H9 (cell line): Measurements from ENCODE around the gene C1GALT1C1. TPM values are rescaled to one million over a fixed set of nuclear protein-coding genes. Genes with fewer than 3 reads are reported as not detected.

Source experiments
- DNase-seq: peaks from one replicate; pipeline ENCODE4 v3.0.0-alpha.2; 2017
- H2AFZ ChIP-seq: one replicate; pipeline ENCODE4 v1.6.1; 2013; ENCODE audit warnings: mild to moderate bottlenecking, low read length, control low read depth, moderate library complexity
- H2AK5ac ChIP-seq: 2 replicates; pipeline ENCODE4 v1.6.1; 2013; ENCODE audit warnings: low read length, control low read depth, mixed read lengths; ENCODE audit not compliant: insufficient read length
- H2BK120ac ChIP-seq: one replicate; pipeline ENCODE4 v1.6.1; 2013; ENCODE audit warnings: low read depth, mild to moderate bottlenecking, low read length, control low read depth, inconsistent platforms; ENCODE audit not compliant: poor library complexity, severe bottlenecking
- H2BK12ac ChIP-seq: 2 replicates; pipeline ENCODE4 v1.6.1; 2013; ENCODE audit warnings: low read length, control low read depth, mixed read lengths, low read depth; ENCODE audit not compliant: insufficient read length
- H2BK15ac ChIP-seq: 2 replicates; pipeline ENCODE4 v1.6.1; 2013; ENCODE audit warnings: low read depth, low read length, control low read depth
- H2BK20ac ChIP-seq: one replicate; pipeline ENCODE4 v1.6.1; 2013; ENCODE audit warnings: low read depth, mild to moderate bottlenecking, low read length, control low read depth, inconsistent platforms; ENCODE audit not compliant: poor library complexity, severe bottlenecking
- H2BK5ac ChIP-seq: 2 replicates; pipeline ENCODE4 v1.6.1; 2013; ENCODE audit warnings: low read length, control low read depth, mixed read lengths; ENCODE audit not compliant: insufficient read length
- H3K14ac ChIP-seq: 2 replicates; pipeline ENCODE4 v1.6.1; 2013; ENCODE audit warnings: low read length, control low read depth; ENCODE audit not compliant: insufficient read depth
- H3K18ac ChIP-seq: 2 replicates; pipeline ENCODE4 v1.6.1; 2013; ENCODE audit warnings: low read depth, mild to moderate bottlenecking, mixed read lengths, low read length, control low read depth; ENCODE audit not compliant: insufficient read length
- H3K23ac ChIP-seq: 2 replicates; pipeline ENCODE4 v1.6.1; 2013; ENCODE audit warnings: low read length, control low read depth, mixed read lengths, low read depth; ENCODE audit not compliant: insufficient read length
- H3K23me2 ChIP-seq: 2 replicates; pipeline ENCODE4 v1.6.1; 2013; ENCODE audit warnings: low read depth, mild to moderate bottlenecking, mixed read lengths, low read length, control low read depth; ENCODE audit not compliant: insufficient read length, poor library complexity, severe bottlenecking
- H3K27ac ChIP-seq: 2 replicates; pipeline ENCODE4 v1.5.1; 2013; ENCODE audit warnings: low read length, control low read depth, mixed read lengths, low read depth; ENCODE audit not compliant: insufficient read length
- H3K27me3 ChIP-seq: 2 replicates; pipeline ENCODE4 v1.6.1; 2013; ENCODE audit warnings: low read length, control low read depth, inconsistent platforms; ENCODE audit not compliant: insufficient read depth
- H3K4ac ChIP-seq: 2 replicates; pipeline ENCODE4 v1.6.1; 2013; ENCODE audit warnings: low read depth, mild to moderate bottlenecking, control low read depth, inconsistent platforms, low read length, moderate library complexity
- H3K4me1 ChIP-seq: 2 replicates; pipeline ENCODE4 v1.6.1; 2013; ENCODE audit warnings: low read length, control low read depth, inconsistent platforms; ENCODE audit not compliant: insufficient read depth
- H3K4me2 ChIP-seq: 2 replicates; pipeline ENCODE4 v1.6.1; 2013; ENCODE audit warnings: low read length, control low read depth, mixed read lengths; ENCODE audit not compliant: insufficient read length, insufficient read depth
- H3K56ac ChIP-seq: 2 replicates; pipeline ENCODE4 v1.6.1; 2013; ENCODE audit warnings: low read depth, mild to moderate bottlenecking, mixed read lengths, low read length, control low read depth; ENCODE audit not compliant: insufficient read length
- H3K79me1 ChIP-seq: 2 replicates; pipeline ENCODE4 v1.6.1; 2013; ENCODE audit warnings: low read depth, mild to moderate bottlenecking, moderate library complexity, low read length, control low read depth, inconsistent platforms; ENCODE audit not compliant: insufficient read depth, poor library complexity, severe bottlenecking
- H3K79me2 ChIP-seq: 2 replicates; pipeline ENCODE4 v1.6.1; 2013; ENCODE audit warnings: low read length, control low read depth, inconsistent platforms; ENCODE audit not compliant: insufficient read depth
- H3K9ac ChIP-seq: 2 replicates; pipeline ENCODE4 v1.6.1; 2013; ENCODE audit warnings: low read length, control low read depth, mixed read lengths; ENCODE audit not compliant: insufficient read length; ENCODE audit errors: extremely low read depth
- H3K9me3 ChIP-seq: one replicate; pipeline ENCODE4 v1.6.1; 2013; ENCODE audit warnings: low read depth, low read length, inconsistent platforms; ENCODE audit not compliant: control insufficient read depth
- H3T11ph ChIP-seq: one replicate; pipeline ENCODE4 v1.6.1; 2013; ENCODE audit warnings: mild to moderate bottlenecking, low read length, control low read depth, inconsistent platforms
- H4K20me1 ChIP-seq: one replicate; pipeline ENCODE4 v1.6.1; 2013; ENCODE audit not compliant: control insufficient read depth, insufficient read length, insufficient read depth
- H4K5ac ChIP-seq: 2 replicates; pipeline ENCODE4 v1.6.1; 2013; ENCODE audit warnings: low read depth, mild to moderate bottlenecking, mixed read lengths, low read length, control low read depth; ENCODE audit not compliant: insufficient read length
- H4K8ac ChIP-seq: replicated peaks from 2 replicates; pipeline ENCODE4 v1.6.1; 2013; ENCODE audit warnings: low read length, control low read depth, mixed read lengths, low read depth; ENCODE audit not compliant: insufficient read length
- H4K91ac ChIP-seq: 2 replicates; pipeline ENCODE4 v1.6.1; 2013; ENCODE audit warnings: low read depth, mild to moderate bottlenecking, moderate library complexity, mixed read lengths, low read length, control low read depth; ENCODE audit not compliant: insufficient read length
- H3K27ac Mint-ChIP-seq, 3 experiments: 2 replicates in 2 of 3; 3 replicates in 1 of 3; pipeline ENCODE4 v1.8.0; 2020 to 2021; ENCODE audit warnings: mixed read lengths in 3 of 3, mild to moderate bottlenecking in 1 of 3, moderate library complexity in 1 of 3
- H3K27me3 Mint-ChIP-seq: 2 replicates; pipeline ENCODE4 v1.8.0; 2021; ENCODE audit warnings: low read depth, mild to moderate bottlenecking, moderate library complexity, mixed read lengths
- H3K36me3 Mint-ChIP-seq, 3 experiments: 2 replicates in 2 of 3; 3 replicates in 1 of 3; pipeline ENCODE4 v1.8.0; 2020 to 2021; ENCODE audit warnings: low read depth in 3 of 3, mixed read lengths in 3 of 3; ENCODE audit not compliant: insufficient read depth in 1 of 3
- H3K4me1 Mint-ChIP-seq, 2 experiments: 2 replicates each; pipeline ENCODE4 v1.8.0; 2020; ENCODE audit warnings: mixed read lengths in 2 of 2
- H3K4me3 Mint-ChIP-seq, 2 experiments: 2 replicates in 1 of 2; 3 replicates in 1 of 2; pipeline ENCODE4 v1.8.0; 2020 to 2021; ENCODE audit warnings: mild to moderate bottlenecking in 2 of 2, mixed read lengths in 2 of 2, moderate library complexity in 1 of 2
- H3K9me3 Mint-ChIP-seq, 2 experiments: 2 replicates in 1 of 2; 3 replicates in 1 of 2; pipeline ENCODE4 v1.8.0; 2020; ENCODE audit warnings: mild to moderate bottlenecking in 2 of 2, mixed read lengths in 2 of 2, moderate library complexity in 1 of 2
- CTCF ChIP-seq: fragments of 200-600 bp; sonication (generic); conservative IDR thresholded peaks from 3 replicates; pipeline ENCODE4 v1.8.0; 2021; ENCODE audit warnings: antibody characterized with exemption, mild to moderate bottlenecking
- WGBS: extraction: QIAGEN DNeasy Blood & Tissue Kit; methylation state at CpG from one replicate; pipeline ENCODE4 v1.1.7; 2013; ENCODE audit warnings: missing lambda C conversion rate, low lambda C conversion rate, mixed read lengths; ENCODE audit not compliant: insufficient read length; ENCODE audit errors: extremely low coverage; 5-methylcytosine and 5-hydroxymethylcytosine counted together
- total RNA-seq: library from RNA; stranded (reverse); gene quantifications from 2 replicates; pipeline ENCODE4 v1.2.1, GENCODE V29; 2021

The C1GALT1C1 gene
- total RNA-seq, 1 experiment from 2014 or later, result 16.0 TPM

- Histone ChIP-seq H3K4me1 (no peaks in the 10 kb centered on the region), H4K8ac (no peak overlapping the region), H2AFZ (no peak overlapping the region), H4K91ac (no peak overlapping the region), H3K4ac (no peak overlapping the region), H3K56ac (no peak overlapping the region), H4K5ac (no peak overlapping the region), H3K9me3 (peaks cover 18% of the 10 kb centered on the region), H3K4me2 (no peak overlapping the region), H3K79me1 (no peaks in the 10 kb centered on the region), H3K9ac (no peak overlapping the region), H2BK15ac (no peak overlapping the region), H2BK5ac (no peak overlapping the region), H2BK20ac (no peak overlapping the region), H3K27me3 (no peaks in the 10 kb centered on the region), H3K79me2 (no peaks in the 10 kb centered on the region), H2BK12ac (no peak overlapping the region), H2BK120ac (no peak overlapping the region), H2AK5ac (no peak overlapping the region), H3K18ac (no peak overlapping the region), H3K27ac (no peak overlapping the region), H3T11ph (no peak overlapping the region), H3K23ac (no peak overlapping the region), H4K20me1 (no peaks in the 10 kb centered on the region), H3K14ac (no peak overlapping the region), H3K23me2 (no peaks in the 10 kb centered on the region)
- H3K36me3 Mint-ChIP-seq, result no peaks in the 10 kb centered on the region
- H3K4me1 Mint-ChIP-seq, result no peaks in the 10 kb centered on the region
- no peak overlapping the region for H3K27ac Mint-ChIP-seq
- DNase-seq, result no peak
- H3K4me3 Mint-ChIP-seq, result no peak overlapping the region
- H3K27me3 Mint-ChIP-seq, result peaks cover 2% of the 10 kb centered on the region
- no peak for TF ChIP-seq CTCF
- no CpG with 5 or more reads among the region's 3 CpGs for WGBS
- peaks cover 59 to 61% of the 10 kb centered on the region in 2 experiments for H3K9me3 Mint-ChIP-seq
Measured at GRCh38 chrX:120672389-120672788, 42.5 kb upstream of the C1GALT1C1 start.
